Fibroblast of upper back skin (primary cell): ENCODE data around the gene WFDC1.

Experiments used
- DNase-seq: peaks from one replicate; pipeline ENCODE4 v3.0.0-alpha.2; 2013

The WFDC1 gene

DNA sequence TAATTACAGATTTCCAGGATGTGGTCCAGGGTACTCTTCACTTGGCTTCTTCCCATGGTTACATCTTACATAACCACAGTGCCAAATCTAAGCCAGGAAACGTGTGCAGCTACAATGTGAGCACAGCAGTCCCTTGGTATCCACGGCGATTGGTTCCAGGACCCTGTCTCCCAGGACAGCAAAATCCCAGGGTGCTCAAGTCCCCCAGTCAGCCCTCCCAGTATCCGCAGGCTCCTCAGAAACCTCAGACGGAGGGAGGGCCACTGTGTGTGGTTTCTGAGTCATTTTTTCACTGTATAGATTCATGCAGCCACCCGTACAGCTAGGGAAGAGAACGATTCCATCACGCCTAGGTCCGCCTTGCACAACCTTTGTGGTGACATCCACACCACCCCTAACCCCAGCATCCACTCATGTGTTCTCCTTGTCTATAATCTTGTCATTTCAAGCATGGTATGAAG is 62.5 kb downstream of the WFDC1 start:
- DNase-seq = peak; percentile 49

DNA sequence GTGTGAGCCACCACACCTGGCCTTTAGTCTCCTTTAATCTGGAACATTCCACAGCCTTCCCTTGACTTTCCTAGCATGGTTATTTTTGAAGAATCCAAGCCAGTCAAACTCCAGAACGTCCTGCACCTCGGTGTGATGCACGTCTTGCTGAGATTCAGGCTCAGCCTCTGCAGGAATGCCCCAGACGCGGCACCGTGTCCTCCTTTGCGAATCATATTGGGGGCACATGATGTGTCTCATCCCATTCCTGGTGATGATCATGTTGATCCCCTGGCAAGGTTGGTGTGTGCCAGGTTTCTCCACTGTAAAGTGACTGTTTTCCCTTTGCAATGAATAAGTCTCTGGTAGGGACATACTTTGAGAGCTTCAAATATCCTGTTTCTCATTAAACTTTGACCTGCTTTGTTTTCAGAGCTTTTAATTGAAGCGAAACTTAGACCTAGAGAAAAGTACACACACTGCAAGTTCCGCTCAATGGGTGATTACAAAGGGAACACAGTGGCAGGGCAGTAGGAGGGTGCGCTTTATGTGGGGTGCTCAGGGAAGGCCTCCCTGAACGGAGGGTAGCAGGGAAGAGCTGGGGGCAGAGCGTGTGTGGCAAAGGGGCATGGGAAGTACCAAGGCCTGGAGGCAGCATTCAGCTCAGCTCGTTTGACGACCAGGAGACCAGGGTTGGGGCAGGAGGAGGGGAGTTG is 64.1 kb downstream of the WFDC1 start:
- no peak for DNase-seq

DNA sequence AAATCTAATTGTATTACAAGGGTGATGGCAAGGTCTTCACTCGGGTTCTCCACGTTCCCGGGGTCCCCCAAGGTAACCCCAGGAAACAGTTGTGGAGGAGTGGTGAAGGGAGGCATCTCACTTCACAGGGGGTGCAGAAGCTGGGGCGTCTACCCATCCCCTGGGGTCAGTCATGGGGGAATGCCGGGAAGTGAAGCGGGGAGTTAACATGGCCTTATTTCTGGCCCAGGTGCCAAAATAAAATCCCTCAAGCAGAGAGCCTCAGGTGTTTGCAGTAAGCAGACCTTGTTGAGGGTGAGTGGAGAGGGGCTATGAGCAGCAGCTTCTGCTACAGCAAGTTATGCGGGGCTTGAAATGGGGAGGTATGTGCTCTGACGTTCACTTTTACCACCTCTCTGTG is 64.6 kb downstream of the WFDC1 start:
- DNase-seq = no peak

GRCh38 chr16:84360170-84360569 is 65.5 kb downstream of the WFDC1 start:
- DNase-seq = peak; percentile 2

GRCh38 chr16:84360748-84361147 is 66.1 kb downstream of the WFDC1 start:
- DNase-seq = no peak

DNA sequence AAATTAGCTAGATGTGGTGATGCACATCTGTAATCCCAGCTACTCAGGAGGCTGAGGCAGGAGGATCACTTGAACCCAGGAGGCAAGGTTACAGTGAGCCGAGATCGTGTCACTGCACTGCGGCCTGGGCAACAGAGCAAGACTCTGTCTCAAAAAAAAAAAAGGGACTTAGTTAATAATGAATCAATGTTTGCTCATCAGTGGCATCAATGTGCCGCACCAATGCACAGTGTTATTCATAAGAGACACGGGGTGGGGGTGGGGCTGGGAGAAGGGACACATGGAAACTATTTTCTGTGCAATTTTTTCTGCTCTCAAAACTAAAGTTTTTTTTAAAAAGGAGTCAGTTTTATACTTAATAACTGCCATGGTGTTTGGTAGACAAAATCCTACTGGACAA is 66.9 kb downstream of the WFDC1 start:
- DNase-seq = no peak

GRCh38 chr16:84362471-84362941 is 67.8 kb downstream of the WFDC1 start:
- no peak for DNase-seq

DNA sequence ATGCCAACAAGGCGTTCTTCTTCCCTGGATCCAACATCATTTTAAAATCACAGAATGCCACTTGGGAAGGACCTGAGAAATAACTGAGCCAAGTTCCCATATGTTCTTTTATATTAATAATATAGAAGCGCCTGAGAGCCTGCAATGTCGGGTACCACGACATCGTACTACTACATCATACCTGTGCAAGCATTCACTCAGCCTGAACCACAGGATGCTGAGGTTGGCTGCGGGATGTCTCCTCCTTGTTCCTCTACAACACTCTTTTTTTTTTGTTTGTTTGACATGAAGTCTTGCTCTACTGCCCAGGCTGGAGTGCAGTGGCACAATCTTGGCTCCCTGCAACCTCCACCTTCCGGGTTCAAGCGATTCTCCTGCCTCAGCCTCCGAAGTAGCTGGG is 71.5 kb downstream of the WFDC1 start:
- DNase-seq = no peak

DNA sequence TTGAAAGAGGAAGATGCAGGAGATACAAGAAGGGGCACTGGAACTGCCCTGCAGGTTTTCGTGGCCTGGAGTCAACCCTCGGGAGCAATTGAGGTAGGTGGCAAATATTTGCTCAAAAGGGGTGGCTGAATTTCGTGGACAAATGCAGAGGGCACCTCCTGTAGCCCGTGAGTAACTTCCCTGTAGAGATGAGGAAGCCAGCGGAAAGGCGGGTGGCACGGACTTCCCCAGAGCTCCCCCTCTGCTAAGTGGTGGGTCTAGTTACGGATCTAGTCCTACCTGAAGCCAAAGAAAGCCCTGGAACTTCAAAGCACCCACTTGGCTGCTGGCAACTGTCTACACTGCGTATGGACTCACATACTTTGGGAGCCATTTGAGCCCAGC is 72.6 kb downstream of the WFDC1 start:
- no peak for DNase-seq

DNA sequence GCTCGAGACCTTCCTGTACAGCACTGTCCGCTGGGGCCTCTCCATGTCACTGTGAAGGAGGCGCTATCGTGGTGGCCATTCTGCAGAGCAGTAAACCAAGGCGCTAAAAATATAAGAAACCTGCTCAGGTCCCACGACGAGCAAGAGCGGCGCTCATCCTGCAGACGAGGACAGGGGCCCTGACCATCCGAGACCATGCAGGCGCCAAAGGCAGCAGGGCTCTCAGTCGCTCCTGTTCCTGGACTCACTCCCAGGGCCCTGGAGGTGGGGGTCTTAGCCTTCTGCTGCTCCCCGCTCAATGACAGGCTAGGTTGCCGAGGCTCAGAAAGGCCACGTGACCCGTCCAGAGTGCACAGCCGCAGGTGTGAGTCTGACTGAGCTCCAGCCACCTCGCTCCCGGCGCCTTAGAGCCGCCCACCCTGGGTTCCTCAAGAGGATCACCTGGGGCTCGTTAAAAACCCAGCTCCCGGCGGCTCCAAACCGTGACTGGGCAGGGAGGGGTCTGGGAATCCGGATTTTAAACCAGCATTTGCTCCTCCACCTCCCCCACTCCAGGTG is 73.2 kb downstream of the WFDC1 start:
- DNase-seq = no peak

GRCh38 chr16:84368308-84368996 is 73.8 kb downstream of the WFDC1 start, which contains the start of gene ATP2C2:
ATP2C2 (plus strand) TSS chr16:84368538; CDS start chr16:84368616, 78 bp downstream.
- no peak for DNase-seq

DNA sequence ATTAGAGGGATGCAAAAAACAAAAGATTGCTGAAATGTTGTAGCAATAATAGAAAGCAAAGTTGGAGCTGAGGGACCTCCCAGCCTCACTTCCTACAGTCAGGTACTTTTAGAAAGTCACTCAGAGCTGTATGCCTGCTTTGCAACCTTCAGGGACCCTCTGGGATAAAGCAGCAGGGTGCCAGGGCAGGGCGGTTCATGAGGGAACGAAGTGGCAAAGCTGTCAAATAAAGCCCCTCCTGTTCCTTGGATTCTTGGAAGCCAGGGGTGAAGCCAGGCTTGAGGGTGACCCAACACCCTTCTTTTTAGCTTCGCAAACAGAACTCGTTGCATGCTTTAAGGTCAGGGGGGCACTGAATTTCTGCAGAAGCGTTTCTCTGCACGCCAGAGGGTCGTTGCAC is 74.4 kb downstream of the WFDC1 start:
- no peak for DNase-seq

DNA sequence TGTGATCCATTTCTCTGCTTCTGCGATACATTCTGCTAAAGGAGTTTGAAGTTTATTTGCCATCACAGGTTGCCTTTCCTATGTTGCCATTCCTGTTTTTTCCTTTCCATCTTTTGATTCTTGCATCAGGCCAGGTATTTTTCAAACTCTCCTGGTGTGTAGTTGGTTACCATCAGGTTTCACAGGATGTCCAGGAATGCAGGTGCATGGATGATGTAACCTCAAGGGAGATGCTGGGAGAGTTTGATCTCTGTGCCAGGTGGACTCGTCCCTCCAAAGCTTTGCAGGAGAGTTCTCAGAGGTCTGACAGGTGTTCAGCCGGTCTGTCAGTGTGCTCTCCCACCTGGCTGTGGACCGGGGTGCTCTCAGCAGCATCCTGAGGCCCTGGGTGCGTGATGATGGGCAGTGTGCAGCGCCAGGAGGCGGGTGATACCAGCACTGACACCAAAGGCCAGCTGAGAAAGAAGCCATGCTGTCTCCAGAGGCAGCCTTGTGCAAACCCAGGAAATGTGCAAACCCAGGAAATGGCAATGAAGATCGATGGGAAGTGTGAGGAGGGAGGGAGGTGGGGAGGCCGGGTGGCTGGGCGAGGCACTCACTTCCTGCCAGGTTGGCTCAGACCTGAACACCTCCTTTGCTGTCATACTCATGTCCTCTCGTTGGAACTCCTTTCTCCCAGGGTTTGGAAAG is 75.4 kb downstream of the WFDC1 start:
- no peak for DNase-seq

GRCh38 chr16:84370723-84371552 is 76.3 kb downstream of the WFDC1 start:
- no peak for DNase-seq

DNA sequence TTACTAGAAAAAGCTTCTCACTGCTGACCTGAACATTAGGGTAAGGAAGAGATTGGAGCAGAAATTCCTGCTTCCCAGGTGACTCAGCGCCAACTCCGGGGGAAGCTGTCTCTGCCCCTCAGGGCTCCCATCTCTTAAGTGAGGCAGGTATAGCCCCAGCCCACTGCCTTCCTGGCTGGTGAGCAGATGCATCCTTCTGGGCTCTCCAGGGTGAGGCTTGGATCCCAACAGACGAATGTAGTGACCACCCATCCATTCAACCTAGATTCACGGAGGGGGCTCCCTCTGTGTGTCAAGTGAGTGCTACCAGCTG is 76.8 kb downstream of the WFDC1 start:
- no peak for DNase-seq

DNA sequence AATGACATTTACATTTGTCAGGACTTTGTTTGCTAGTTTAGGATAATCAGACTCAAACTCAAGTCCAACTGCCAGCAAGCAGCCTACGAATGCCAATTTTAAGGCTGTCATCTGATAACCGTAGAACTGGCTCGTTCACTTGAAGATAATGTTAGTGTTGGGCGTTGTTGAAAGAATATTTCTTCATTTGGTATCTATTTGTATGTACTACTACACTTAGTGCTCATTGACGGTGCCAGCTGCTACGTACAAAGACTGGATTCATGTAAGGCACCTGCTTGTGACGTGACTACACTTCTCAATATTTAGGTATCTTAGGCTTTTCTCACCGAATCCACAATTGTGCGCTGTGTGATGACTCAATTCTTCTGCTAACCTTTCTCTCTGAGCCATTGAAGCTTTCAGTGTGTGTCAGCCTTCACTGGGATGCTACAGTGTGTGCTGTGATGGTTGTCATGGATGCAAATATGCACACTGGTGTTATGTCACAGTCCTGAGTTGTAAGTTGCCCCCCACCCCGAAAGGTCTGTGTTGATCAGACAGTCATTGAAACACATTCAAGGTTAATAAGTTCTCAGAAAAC is 79.3 kb downstream of the WFDC1 start:
- DNase-seq = no peak

- DNase-seq = no peak
These were observed 83.4 kb downstream of the WFDC1 start for GRCh38 chr16:84378099-84378498.

DNA sequence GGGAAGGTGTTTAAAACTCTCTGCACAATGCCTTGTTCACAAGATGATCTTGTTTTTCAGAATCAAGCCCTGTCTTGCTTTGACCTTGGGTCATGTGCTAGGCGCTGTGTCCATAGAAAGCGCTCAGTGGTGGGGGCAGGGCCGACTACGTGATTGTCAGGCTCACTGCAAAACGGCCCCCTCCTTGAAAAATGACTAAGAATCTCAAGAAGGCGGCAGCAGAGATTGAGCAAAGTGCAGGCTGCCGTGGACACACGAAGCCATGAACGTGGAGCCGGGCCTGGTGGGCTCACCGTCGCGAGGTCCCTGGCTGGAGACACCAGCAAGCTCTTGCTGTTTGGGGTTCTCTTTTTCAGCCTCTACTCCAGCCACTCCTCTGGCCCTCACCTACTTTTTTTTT is 83.9 kb downstream of the WFDC1 start:
- no peak for DNase-seq

DNA sequence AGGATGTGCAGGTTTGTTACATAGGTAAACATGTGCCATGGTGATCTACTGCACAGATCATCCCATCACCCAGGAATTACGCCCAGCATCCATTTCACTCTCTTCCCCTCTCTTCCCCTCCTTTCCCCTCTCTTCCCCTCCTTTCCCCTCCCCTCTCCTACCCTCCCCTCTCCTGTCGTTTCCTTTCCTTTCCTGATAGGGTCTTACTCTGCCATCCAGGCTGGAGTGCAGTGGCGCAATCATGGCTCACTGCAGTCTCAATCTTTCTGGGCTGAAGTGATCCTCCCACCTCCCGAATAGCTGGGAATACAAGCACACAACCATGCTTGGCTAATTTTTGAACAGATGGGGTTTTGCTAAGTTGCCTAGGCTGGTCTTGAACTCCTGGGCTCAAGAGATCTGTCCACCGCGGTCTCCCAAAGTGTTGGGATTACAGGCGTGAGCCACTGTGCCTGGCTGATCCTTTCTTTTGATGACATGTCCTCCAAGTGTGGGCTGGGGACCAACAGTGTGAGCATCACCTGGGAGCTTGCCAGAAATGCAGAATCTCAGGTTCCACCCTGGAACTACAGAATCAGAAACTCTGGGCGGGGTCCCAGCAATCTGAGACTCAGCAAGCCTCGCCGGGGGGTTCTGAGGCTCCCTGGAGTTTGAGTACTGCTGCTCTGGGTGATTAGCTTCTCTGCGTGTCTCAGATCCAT is 84.5 kb downstream of the WFDC1 start:
- no peak for DNase-seq
